Non-pigmented ciliary epithelial cell (primary cell): ENCODE results near the gene FLNC.

Source experiments
- DNase-seq: peaks from one replicate; pipeline ENCODE4 v3.0.0-alpha.2; 2010; ENCODE audit warnings: low read depth

FLNC gene

GRCh38 chr7:128865303-128865702 lies 35.1 kb downstream of the FLNC start:
- no peak for DNase-seq

GRCh38 chr7:128865996-128866877 lies 36.0 kb downstream of the FLNC start:
- DNase-seq: no peak

- no peak for DNase-seq
These were observed 37.0 kb downstream of the FLNC start for GRCh38 chr7:128867241-128867640.

- DNase-seq: no peak
These were observed 37.8 kb downstream of the FLNC start for GRCh38 chr7:128867842-128868623.

GRCh38 chr7:128868624-128869137 lies 38.5 kb downstream of the FLNC start:
- DNase-seq: no peak

GRCh38 chr7:128869138-128869943 lies 39.1 kb downstream of the FLNC start:
- no peak for DNase-seq

DNA sequence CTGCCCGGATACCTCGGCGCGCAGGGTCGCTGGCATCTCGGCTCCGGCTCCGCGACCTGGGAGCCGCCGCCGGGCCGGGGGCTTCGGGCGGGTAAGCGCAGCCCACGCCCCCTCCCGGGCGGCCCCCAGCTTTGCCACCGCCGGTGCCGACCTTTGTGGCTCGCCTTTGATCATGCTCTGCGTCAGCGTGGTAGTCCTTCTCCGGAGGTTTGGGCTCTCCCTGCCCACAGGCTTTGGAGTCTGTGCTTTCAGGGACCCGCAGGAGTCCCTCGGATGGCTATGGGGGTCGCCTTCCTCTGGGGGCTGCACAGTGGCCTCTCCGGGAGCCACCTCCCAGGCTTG lies 39.7 kb downstream of the FLNC start:
- no peak for DNase-seq

- DNase-seq: no peak
These were observed 40.8 kb downstream of the FLNC start for GRCh38 chr7:128871050-128871449.

- DNase-seq: no peak
These were observed 42.2 kb downstream of the FLNC start for GRCh38 chr7:128872394-128872824.

GRCh38 chr7:128873234-128873633 lies 43.0 kb downstream of the FLNC start:
- DNase-seq: no peak

- DNase-seq: no peak
These were observed 44.2 kb downstream of the FLNC start for GRCh38 chr7:128874140-128875031.

DNA sequence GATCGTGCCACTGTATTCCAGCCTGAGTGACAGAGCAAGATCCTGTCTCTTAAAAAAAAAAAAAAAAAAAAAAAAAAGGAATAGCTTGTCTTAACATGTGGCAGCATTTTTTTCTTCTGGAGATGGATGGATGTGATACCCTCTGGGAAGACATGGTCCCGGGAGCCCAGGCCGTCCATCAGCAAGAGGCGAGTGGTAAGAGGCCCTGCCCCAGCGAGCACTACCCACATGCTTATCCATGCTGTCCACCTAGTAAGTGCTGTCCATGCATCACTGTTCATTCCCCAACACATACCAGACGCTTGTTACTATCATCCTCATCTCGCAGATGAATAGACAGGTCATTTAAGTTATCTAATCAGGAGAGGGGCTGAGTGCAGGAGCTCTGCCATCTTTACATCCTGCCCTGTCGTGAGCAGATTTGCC lies 45.3 kb downstream of the FLNC start:
- DNase-seq: no peak

- DNase-seq: no peak
These were observed 45.9 kb downstream of the FLNC start for GRCh38 chr7:128876127-128876526.

- no peak for DNase-seq
These were observed 46.4 kb downstream of the FLNC start for GRCh38 chr7:128876586-128876977.

DNA sequence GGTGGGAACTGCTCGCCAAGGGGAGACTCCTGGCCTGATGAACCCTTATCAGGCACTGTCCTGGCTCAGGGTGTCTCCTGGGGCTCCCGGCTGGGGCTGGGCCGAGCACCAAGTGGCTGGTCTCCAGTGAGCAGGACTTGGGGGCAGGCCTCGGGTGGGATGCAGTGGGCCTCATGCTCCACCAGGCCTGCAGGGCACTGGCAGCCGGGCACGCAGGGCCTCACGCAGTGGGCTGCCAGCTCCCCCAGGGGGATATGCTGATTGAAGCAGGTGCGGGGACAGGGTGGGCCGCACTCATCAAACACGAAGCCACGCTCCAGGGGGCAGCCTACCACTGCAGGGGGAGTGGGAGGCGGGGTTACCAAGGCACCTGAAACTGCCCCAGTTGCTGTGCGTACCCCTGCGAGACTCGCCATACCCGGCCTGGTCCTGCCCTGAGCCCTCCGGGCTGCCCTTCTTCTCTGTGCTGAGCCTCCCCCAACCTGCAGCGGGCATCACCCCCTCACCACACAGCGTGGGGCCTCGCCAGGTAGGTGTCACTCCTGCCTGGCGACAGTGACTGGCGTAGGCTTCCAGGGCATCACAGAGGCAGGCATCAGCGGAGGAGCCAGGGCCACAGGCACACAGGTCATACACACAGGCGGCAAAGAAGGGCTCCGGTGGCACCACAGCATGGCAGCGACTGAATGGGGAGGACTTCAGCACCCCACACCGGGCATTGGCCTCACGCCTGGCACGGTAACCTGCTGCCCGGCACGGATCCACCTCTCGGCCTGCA lies 47.0 kb downstream of the FLNC start:
- no peak for DNase-seq

DNA sequence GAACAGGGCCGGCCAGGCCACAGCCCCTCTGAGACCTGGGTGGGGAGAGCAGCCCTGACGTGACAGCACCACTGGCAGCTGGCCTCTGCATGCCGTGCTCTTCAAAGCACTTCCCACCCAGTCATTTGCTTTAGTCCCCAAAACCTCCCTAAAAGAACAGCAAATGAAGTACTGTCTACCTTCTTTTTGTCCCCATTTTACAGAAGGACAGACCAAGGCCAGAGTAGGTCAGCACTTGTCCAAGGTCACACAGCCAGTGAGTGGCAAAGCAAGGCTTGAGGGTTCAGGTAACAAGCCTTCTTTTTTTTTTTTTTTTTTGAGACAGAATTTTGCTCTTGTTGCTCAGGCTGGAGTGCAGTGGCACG lies 47.5 kb downstream of the FLNC start:
- no peak for DNase-seq

DNA sequence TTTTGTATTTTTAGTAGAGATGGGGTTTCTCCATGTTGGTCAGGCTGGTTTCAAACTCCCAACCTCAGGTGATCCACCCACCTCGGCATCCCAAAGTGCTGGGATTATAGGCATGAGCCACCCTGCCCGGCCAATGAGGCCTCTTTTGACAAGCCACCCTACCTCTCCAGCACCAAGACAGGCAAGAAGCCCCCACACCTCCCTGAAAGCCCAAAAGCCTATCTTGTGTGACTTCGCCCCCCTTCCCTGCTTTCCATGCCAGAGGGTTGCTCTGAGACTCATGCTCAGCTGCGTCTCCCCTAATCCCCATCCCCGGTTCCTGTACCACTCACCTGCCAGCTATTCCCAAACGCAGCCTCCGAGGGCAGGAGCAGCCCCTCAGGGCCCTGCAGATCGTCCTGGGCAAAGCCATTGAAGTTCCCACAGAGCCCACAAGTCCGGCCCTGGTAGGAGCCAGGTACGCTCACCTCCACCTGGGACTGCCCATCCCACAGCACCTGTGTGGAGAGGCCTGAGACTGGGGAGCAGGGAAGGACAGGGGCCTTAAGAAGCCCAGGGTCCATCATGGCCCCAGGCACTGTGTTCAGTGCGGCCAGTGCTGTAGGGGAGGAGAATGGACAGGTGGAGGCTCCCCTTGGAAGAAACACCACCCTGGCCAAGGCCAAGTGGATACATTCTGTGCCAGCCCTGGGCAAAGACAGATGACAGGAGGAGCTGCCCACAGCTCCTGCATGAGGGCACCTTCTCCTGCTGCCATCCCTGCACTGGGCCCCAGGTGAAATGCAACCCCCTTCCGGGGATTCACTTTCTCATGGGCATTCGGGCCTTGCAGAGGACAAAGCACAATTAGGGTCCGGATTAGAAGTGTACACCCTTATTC lies 48.3 kb downstream of the FLNC start:
- DNase-seq: no peak

- no peak for DNase-seq
These were observed 49.3 kb downstream of the FLNC start for GRCh38 chr7:128879461-128879938.
